GM18858 (cell line): ENCODE measurements around the gene GRID1.
A peak's percentile ranks its signal among the peaks of the same experiment; 100 is the strongest.
"Not testable (repeated sequence)": the region's sequence is repeated elsewhere in the genome, so short reads cannot be mapped to it uniquely, and the experiment has no call there.

ENCODE experiments used
- ATAC-seq: cut with Tn5 transposase; IDR thresholded peaks from one replicate; pipeline ENCODE4 v1.9.1; 2021; ENCODE audit not compliant: unreplicated experiment

GRID1 gene

GRCh38 chr10:85978566-85979358 is 387.8 kb downstream of the GRID1 start:
- ATAC-seq = no peak

DNA sequence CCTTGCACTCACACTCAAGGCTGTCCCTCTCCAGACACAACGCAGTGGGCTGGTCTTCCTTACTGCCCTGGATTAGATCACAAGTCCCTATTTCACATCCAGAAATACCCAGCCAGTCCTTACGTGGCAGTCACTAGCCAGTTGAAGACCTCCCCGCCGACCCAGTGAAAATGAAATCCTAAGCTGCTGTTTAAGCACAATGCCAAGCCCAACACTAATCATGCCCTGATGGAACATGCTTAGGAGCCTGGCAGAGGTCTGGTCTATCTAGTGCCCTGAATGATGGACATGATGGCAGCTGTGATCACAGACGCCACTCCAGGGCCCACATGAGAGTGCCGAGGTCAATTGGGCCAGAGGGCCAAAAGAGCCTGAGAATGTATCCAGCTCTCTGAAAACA is 389.0 kb downstream of the GRID1 start:
- no peak for ATAC-seq

DNA sequence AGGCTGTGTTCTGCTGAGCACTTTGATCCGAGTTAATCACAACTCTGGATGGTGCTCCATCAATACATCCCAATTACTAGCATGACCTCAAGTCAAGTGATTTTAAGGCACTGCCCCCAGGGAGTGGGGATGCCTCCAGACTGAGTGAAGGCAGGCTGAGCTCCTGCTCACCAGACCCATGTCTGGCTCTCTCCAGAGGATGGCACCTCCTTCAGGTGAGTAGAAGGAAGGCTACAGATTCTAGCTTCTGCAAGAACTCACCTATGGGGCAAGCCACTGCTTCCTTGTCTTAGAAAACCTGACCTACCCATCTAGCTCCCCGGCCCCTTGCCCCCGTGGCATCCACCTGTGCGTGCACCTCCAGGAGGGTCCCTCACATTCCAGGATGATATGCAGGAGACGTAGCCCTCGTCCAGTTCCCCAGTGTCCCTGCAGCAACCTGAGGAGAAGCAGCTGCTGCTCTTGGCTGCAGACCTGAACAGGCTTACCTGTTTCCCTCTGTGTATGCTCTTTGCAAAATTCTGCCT is 390.3 kb downstream of the GRID1 start:
- no peak for ATAC-seq

GRCh38 chr10:85971494-85971893 is 395.1 kb downstream of the GRID1 start:
- no peak for ATAC-seq

DNA sequence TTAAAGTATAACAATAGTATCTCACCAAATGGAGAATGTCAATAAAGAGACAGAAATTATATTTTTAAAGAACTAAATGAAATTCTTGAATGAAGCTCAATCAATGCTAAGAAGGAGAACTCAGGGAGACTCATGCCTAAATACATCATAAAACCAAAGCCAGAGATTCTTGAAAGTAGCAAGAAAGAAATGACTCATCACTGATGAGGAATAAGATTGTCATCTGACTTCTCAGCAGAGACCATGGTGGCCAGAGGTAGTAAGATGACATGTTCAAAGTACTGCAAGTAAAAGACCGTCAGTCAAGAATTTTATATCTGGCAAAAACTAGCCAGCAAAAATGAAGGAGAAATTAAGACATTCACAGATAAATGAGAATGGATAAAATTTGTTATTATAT is 399.0 kb downstream of the GRID1 start:
- ATAC-seq = peak; percentile 58

DNA sequence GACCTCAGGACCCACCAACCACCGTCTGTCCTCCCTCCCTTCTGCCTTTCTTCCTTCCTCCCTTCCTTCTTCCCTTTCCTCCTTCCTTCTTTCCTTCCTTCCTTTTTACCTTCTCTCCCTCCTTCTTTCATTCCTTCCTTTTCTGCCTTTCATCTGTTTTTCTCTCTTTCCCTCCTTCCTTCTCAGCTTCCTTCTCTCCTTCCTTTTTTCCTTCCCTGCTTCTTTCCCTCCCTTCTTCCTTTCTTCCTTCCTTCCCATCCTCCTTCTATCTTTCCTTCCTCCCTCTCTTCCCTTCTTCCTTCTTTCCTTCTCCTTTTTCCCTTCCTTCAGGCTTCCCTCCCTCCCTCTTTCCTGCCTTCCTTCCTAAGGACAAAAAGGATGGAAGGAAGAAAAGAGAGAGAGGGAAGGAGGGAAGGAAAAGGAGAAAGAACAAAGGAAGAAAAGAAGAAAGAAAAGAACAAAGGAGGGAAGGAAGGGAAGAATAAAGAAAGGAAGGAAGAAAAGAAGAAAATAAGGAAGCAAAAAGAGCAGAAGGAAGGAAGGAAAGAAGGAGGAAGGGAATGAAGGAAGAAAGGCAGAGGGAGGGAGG is 405.0 kb downstream of the GRID1 start:
- no peak for ATAC-seq

GRCh38 chr10:85961073-85961472 is 405.5 kb downstream of the GRID1 start:
- no peak for ATAC-seq

- no peak for ATAC-seq
Measured at GRCh38 chr10:85959239-85959638, 407.4 kb downstream of the GRID1 start.

- ATAC-seq = no peak
Measured at GRCh38 chr10:85950921-85951320, 415.7 kb downstream of the GRID1 start.

DNA sequence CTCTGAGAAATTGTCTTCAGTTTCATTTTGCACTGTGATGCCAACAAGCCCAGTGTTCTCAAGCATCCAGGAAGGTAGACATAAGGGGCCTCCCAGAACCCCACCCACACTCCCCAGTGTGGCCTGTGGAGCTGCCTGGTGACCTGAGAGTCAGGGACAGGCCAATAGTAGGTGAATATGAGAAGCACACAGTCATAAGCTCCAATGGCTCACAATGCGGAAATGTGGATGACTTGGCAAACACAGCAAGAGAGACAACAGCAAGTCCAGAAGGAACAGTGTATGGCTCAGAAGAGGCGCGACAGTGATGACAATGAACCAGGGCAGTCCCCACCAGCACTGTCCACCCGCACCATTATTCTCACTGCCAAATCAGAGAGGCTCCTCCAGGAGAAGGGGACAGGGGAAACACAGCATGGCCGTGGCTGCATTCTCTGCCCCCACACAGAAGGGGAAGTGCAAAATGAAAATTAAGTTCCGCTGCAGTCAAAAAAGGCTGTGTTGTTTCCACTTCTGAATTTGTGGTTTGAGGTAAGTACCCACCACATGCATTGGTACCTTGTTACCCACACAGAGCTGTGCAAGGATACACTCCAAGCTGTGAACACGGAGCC is 419.8 kb downstream of the GRID1 start:
- peak; percentile 86 for ATAC-seq

GRCh38 chr10:85936161-85936560 is 430.4 kb downstream of the GRID1 start:
- no peak for ATAC-seq

DNA sequence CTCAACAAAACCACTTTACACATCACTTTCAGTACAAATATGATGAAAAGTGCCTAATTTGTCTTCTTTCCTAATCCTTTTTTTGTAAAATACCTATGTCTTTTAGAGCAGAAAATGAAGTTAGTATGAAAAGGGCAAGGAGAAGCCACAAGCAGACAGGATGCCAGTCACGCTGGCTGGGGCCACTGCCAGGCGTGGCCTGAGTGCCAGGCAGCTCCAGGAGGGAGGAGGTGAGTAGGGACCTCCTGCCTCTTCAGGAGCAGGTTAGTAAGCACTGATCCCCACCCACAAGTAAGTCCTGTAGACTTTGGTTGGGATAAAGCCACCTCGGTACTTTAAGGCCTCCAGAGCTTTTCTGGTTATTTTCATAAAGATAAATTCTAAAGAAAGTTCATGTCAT is 432.0 kb downstream of the GRID1 start:
- ATAC-seq = no peak

- not testable (repeated sequence) for ATAC-seq
Measured at GRCh38 chr10:85929993-85930392, 436.6 kb downstream of the GRID1 start.

DNA sequence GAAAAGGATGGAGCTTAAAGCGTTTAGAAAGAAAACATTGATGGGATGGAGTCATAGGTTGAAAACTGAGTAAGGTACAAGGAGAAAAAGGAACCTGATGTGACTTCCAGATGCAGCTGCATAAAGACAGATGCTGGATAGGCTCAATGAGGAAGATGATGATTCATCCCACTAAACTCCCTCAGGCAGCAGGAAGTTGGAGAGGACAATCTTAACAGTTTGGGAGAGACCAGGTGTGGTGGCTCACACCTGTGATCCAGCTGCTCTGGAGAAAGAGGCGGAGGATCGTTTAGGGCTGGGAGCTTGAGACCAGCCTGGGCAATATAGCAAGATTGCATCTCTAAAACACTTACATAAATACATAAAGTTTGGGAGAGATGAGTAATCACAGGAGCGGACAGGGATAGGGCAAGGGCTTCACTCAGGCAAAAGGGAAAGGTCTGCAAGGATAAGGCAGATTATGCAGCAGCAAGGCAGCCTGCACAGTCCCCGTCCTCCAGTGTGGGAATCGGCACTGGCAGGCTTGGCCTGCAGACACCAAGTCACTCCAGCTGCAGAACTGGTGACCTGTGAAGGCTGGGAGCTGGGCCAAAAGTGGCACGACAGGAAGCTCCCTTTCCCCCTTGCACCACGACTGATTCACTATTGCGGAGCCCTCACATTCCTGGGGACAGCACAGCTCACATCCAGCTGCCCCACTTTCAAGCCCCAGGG is 438.5 kb downstream of the GRID1 start:
- ATAC-seq = no peak

DNA sequence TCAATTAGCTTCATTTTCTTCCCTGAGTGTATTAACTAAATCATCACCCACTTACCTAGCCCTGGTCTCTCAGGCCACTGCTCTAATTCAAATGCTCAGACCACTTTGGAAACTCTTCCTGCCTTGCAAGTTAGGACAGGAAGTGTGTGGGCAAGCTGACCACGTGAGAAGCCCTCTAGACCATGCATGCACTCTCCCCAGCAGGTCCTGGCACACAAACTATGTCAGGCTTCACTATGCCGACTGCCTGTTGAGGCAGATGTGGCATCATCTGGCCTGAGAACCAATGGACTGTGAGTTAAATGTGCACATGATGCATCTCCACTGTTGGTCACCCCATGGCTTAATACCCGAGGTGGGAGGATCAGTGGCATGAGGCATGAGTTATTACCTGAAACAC is 439.6 kb downstream of the GRID1 start:
- ATAC-seq = peak; percentile 85

- ATAC-seq = no peak
Measured at GRCh38 chr10:85926136-85926535, 440.5 kb downstream of the GRID1 start.

- ATAC-seq = no peak
Measured at GRCh38 chr10:85925201-85925750, 441.3 kb downstream of the GRID1 start.

GRCh38 chr10:85924382-85925102 is 442.1 kb downstream of the GRID1 start:
- no peak for ATAC-seq

DNA sequence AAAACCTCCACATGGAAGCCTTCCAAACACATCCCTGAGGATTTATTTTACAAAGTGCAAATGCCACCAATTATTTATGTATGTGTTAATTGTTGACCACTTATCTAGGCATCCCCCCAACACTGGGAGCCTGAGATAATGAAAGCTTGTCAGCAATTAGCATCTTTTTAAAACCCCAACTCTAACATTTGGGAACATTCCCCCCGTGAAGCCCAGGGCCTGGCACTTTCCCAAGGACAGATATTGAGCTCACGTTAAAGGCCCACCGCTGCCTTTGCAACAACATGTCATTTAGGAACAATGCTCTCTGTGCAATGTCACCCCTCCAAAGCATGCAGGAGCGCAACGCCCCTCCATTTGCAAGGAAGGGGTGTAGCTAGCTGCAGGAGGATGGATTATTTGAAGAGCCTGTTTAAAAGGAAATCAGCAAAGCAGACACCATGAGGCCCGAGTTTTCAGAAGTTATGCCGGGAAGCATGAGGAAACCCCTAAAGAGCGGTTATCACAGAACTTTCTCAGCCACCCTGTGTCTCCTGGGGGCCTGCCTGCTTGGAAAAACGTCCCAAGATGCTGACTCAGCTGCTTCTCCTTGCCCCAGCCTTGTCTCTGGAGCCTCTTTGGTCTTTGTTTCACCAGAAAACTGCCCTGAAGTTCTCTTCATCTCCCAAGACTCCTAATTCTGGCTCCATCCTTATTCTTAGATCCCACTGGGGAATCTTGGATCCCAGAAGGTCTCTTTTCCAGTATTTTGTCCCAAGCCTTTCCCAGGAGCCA is 444.1 kb downstream of the GRID1 start:
- ATAC-seq = no peak

DNA sequence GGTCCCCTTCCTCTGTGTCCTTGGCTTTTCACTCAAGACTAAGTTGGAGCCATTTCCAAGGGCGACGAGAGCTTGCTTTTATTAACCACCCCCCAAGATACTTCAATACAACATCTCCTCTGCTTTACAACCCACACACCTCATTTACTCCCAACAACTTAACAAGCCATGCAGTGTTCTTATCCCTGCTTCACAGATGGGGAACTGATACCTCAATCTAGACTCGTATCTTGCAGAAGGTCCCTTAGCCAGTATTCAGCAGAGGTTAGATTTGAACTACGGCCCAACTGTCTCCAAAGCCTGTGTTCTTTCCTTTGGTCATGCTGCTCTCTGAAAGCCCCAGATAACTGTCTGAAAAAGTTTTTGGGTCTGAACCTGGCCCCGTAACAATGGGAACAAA is 444.8 kb downstream of the GRID1 start:
- ATAC-seq = no peak
